Measurements from ENCODE around the gene RETREG2. TPM values are rescaled to one million over a fixed set of nuclear protein-coding genes. Genes with fewer than 3 reads are reported as not detected.

RETREG2 gene
- total RNA-seq, 1 experiment from 2014 or later, result 63.7 TPM

DNA sequence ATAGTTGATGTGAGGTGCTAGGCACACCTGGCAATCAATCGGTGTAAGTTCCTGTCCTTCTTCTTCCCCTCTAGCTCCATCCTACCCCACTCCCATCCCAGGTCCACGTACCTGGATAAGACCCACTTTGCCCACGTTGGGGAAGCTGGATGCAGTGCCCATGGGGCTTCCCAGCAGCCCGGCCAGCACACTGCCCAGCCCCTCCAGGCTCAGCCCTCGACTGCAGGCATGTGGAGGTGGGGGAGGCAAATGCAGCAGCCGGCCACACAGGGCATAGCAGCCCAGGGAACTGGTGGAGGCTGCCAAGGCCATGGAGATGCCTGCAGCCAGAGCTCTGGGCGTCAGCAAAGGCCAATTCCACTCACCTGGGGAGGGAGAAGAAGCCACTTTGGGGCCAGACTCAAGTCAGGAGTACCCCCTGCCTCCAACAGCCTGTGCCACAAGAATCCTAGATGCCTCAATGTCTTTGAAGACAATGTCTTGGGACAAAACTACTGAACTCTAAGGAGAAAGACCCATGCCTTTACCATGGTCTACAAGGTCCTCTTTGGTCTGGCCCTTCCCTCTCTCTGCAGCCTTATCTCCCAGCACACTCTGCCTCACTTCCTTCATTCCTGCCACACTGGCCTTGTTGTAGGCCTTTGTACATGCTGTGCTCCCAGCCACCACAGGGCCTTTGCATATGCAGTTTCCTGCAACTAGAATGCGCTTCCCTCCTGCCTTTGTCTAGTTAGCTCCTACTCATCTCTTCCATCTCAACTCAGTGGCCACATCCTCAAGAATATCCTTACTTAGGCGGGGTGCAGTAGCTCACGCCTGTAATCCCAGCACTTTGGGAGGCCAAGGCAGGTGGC lies 12.8 kb upstream of the RETREG2 start:
- Histone ChIP-seq H3K79me2 (ENCODE audit: insufficient read depth, low read length) (no peaks in the 10 kb centered on the region), H3K9me2 (ENCODE audit: insufficient read depth) (no peaks in the 10 kb centered on the region), H3K27ac (ENCODE audit: low read depth, low read length) (no peak overlapping the region), H3K9me3 (ENCODE audit: control insufficient read depth in 1 of 2, insufficient read depth in 1 of 2, low read depth in 1 of 2, low read length in 2 of 2) (no peaks in the 10 kb centered on the region), H3K9ac (ENCODE audit: low read length) (no peak overlapping the region), H3K4me2 (ENCODE audit: low read length) (no peak overlapping the region), H3K4me3 (replicated peaks in 1 of 2; ENCODE audit: low read depth in 1 of 2, low read length in 2 of 2) (no peak overlapping the region), H3K27me3 (ENCODE audit: insufficient read depth, low read length) (no peaks in the 10 kb centered on the region), H4K20me1 (ENCODE audit: insufficient read depth) (no peaks in the 10 kb centered on the region), H2AFZ (ENCODE audit: low read depth, low read length, poor library complexity, severe bottlenecking) (no peak overlapping the region), H3K4me1 (ENCODE audit: control insufficient read depth in 1 of 2, insufficient read depth in 2 of 2, low read length in 2 of 2) (peaks cover 5 to 8% of the 10 kb centered on the region in 2 experiments; a peak in 3 of 4 replicates), H3K36me3 (ENCODE audit: control insufficient read depth in 1 of 2, insufficient read depth in 2 of 2, low read length in 2 of 2) (no peaks in the 10 kb centered on the region)
- RAD21 ChIA-PET (ENCODE audit: low non-redundant PET in 1 of 2, low total read pairs in 2 of 2, uncharacterized antibody in 2 of 2, unreplicated experiment in 2 of 2), result no interaction called here
- no peak for DNase-seq (ENCODE audit: low read depth, low spot score)
- no peak for ATAC-seq
- POLR2A ChIA-PET, result no interaction called here
- intact Hi-C loops (cut with micrococcal nuclease), result no loop called here
- no peak for TF ChIP-seq EGR1 (IDR thresholded peaks at IDR 0.05; ENCODE audit: low read depth)
- BruUV-seq (replicated peaks), result no TSS peak
- CTCF ChIA-PET, result interaction anchor here (1.7 to 1.9 kb wide), 2 partner anchors 11 to 129 kb away, joined by 6 read pairs; partner anchors contain the start of gene CNPPD1

DNA sequence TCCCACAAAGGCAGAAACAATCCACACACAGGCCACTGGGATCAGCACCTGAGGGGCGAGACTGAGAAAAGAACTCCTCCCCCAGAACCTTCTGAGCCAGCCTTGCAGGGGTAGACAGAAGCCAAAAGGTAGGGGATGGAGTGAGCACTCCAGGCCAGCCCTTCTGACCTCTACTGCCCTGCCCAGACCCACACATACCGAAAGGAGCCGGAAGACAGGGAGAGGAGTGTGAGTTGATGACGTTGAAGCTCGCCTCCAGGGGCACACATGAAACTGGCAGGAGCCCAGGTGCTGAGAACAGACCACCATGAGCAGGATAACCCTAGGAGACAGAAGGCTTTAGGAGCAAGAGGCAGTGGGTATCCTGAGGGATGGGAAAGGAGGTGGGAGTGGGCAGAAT lies 10.1 kb upstream of the RETREG2 start:
- Histone ChIP-seq H3K79me2 (ENCODE audit: insufficient read depth, low read length) (no peaks in the 10 kb centered on the region), H3K4me2 (ENCODE audit: low read length) (no peak overlapping the region), H3K4me1 (ENCODE audit: control insufficient read depth in 1 of 2, insufficient read depth in 2 of 2, low read length in 2 of 2) (no peaks in the 10 kb centered on the region), H2AFZ (ENCODE audit: low read depth, low read length, poor library complexity, severe bottlenecking) (no peak overlapping the region), H4K20me1 (ENCODE audit: insufficient read depth) (no peaks in the 10 kb centered on the region), H3K9me3 (ENCODE audit: control insufficient read depth in 1 of 2, insufficient read depth in 1 of 2, low read depth in 1 of 2, low read length in 2 of 2) (no peaks in the 10 kb centered on the region), H3K36me3 (ENCODE audit: control insufficient read depth in 1 of 2, insufficient read depth in 2 of 2, low read length in 2 of 2) (no peaks in the 10 kb centered on the region; a peak in 1 of 4 replicates), H3K9me2 (ENCODE audit: insufficient read depth) (no peaks in the 10 kb centered on the region), H3K4me3 (replicated peaks in 1 of 2; ENCODE audit: low read depth in 1 of 2, low read length in 2 of 2) (no peak overlapping the region), H3K27ac (ENCODE audit: low read depth, low read length) (no peak overlapping the region), H3K9ac (ENCODE audit: low read length) (no peak overlapping the region), H3K27me3 (ENCODE audit: insufficient read depth, low read length) (no peaks in the 10 kb centered on the region)
- DNase-seq (ENCODE audit: low read depth, low spot score) (no peak), ATAC-seq (no peak)
- ChIA-PET POLR2A (no interaction called here), CTCF (no interaction called here), RAD21 (ENCODE audit: low non-redundant PET in 1 of 2, low total read pairs in 2 of 2, uncharacterized antibody in 2 of 2, unreplicated experiment in 2 of 2) (no interaction called here)
- no TSS peak for BruUV-seq (replicated peaks)
- intact Hi-C loops (cut with micrococcal nuclease), result no loop called here
- TF ChIP-seq, protein P1, sequence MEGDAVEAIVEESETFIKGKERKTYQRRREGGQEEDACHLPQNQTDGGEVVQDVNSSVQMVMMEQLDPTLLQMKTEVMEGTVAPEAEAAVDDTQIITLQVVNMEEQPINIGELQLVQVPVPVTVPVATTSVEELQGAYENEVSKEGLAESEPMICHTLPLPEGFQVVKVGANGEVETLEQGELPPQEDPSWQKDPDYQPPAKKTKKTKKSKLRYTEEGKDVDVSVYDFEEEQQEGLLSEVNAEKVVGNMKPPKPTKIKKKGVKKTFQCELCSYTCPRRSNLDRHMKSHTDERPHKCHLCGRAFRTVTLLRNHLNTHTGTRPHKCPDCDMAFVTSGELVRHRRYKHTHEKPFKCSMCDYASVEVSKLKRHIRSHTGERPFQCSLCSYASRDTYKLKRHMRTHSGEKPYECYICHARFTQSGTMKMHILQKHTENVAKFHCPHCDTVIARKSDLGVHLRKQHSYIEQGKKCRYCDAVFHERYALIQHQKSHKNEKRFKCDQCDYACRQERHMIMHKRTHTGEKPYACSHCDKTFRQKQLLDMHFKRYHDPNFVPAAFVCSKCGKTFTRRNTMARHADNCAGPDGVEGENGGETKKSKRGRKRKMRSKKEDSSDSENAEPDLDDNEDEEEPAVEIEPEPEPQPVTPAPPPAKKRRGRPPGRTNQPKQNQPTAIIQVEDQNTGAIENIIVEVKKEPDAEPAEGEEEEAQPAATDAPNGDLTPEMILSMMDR (IDR thresholded peaks at IDR 0.05 in 2 of 3, conservative IDR thresholded peaks at IDR 0.05 in 1 of 3; ENCODE audit: borderline replicate concordance in 1 of 3, insufficient read depth in 1 of 3, low read depth in 2 of 3, low read length in 2 of 3), result no peak
- no peak for TF ChIP-seq POLR2AphosphoS5 (IDR thresholded peaks at IDR 0.05; ENCODE audit: low read depth, low read length)
- TF ChIP-seq, protein P2, sequence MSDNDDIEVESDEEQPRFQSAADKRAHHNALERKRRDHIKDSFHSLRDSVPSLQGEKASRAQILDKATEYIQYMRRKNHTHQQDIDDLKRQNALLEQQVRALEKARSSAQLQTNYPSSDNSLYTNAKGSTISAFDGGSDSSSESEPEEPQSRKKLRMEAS (IDR thresholded peaks at IDR 0.05), result no peak
- TF ChIP-seq ZNF274 (IDR thresholded peaks at IDR 0.05; ENCODE audit: low read depth, low read length), result no peak
- TF ChIP-seq, protein P3, sequence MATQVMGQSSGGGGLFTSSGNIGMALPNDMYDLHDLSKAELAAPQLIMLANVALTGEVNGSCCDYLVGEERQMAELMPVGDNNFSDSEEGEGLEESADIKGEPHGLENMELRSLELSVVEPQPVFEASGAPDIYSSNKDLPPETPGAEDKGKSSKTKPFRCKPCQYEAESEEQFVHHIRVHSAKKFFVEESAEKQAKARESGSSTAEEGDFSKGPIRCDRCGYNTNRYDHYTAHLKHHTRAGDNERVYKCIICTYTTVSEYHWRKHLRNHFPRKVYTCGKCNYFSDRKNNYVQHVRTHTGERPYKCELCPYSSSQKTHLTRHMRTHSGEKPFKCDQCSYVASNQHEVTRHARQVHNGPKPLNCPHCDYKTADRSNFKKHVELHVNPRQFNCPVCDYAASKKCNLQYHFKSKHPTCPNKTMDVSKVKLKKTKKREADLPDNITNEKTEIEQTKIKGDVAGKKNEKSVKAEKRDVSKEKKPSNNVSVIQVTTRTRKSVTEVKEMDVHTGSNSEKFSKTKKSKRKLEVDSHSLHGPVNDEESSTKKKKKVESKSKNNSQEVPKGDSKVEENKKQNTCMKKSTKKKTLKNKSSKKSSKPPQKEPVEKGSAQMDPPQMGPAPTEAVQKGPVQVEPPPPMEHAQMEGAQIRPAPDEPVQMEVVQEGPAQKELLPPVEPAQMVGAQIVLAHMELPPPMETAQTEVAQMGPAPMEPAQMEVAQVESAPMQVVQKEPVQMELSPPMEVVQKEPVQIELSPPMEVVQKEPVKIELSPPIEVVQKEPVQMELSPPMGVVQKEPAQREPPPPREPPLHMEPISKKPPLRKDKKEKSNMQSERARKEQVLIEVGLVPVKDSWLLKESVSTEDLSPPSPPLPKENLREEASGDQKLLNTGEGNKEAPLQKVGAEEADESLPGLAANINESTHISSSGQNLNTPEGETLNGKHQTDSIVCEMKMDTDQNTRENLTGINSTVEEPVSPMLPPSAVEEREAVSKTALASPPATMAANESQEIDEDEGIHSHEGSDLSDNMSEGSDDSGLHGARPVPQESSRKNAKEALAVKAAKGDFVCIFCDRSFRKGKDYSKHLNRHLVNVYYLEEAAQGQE (IDR thresholded peaks at IDR 0.05; ENCODE audit: low read depth), result no peak
- TF ChIP-seq, protein P4, sequence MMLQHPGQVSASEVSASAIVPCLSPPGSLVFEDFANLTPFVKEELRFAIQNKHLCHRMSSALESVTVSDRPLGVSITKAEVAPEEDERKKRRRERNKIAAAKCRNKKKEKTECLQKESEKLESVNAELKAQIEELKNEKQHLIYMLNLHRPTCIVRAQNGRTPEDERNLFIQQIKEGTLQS (IDR thresholded peaks at IDR 0.05), result no peak
- no peak for TF ChIP-seq EZH2 (IDR thresholded peaks at IDR 0.05)
- TF ChIP-seq, protein P5, sequence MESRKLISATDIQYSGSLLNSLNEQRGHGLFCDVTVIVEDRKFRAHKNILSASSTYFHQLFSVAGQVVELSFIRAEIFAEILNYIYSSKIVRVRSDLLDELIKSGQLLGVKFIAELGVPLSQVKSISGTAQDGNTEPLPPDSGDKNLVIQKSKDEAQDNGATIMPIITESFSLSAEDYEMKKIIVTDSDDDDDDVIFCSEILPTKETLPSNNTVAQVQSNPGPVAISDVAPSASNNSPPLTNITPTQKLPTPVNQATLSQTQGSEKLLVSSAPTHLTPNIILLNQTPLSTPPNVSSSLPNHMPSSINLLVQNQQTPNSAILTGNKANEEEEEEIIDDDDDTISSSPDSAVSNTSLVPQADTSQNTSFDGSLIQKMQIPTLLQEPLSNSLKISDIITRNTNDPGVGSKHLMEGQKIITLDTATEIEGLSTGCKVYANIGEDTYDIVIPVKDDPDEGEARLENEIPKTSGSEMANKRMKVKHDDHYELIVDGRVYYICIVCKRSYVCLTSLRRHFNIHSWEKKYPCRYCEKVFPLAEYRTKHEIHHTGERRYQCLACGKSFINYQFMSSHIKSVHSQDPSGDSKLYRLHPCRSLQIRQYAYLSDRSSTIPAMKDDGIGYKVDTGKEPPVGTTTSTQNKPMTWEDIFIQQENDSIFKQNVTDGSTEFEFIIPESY (IDR thresholded peaks at IDR 0.05; ENCODE audit: extremely low read depth, insufficient replicate concordance, low read length), result no peak
- no peak for TF ChIP-seq POLR2A (IDR thresholded peaks at IDR 0.05; ENCODE audit: borderline replicate concordance, extremely low read depth, insufficient read depth, insufficient read length)

Data from HCT116 (cell line).